Esophagus (tissue), 2 donors: ENCODE data around the gene CFAP97D2. TPM values are rescaled to one million over a fixed set of nuclear protein-coding genes. Genes with fewer than 3 reads are reported as not detected.

Experiments
- H3K27ac ChIP-seq, 2 donors: one replicate each; pipeline ENCODE4 v1.5.1; 2013; ENCODE audit warnings: low read depth in 2 of 2, mild to moderate bottlenecking in 2 of 2, inconsistent platforms in 1 of 2, low read length in 1 of 2, moderate library complexity in 1 of 2
- H3K27me3 ChIP-seq, 2 donors: one replicate each; pipeline ENCODE4 v1.6.1; 2013; ENCODE audit warnings: low read length in 2 of 2, control low read depth in 1 of 2, mild to moderate bottlenecking in 1 of 2; ENCODE audit not compliant: insufficient read depth in 2 of 2, control insufficient read depth in 1 of 2
- H3K36me3 ChIP-seq, 2 donors: one replicate each; pipeline ENCODE4 v1.6.1; 2013; ENCODE audit warnings: low read length in 1 of 2; ENCODE audit not compliant: control insufficient read depth in 2 of 2, insufficient read depth in 2 of 2
- H3K4me1 ChIP-seq, 2 donors: one replicate each; pipeline ENCODE4 v1.6.1; 2013; ENCODE audit warnings: low read length in 1 of 2; ENCODE audit not compliant: control insufficient read depth in 2 of 2, insufficient read depth in 2 of 2
- H3K4me3 ChIP-seq, 2 donors: one replicate each; pipeline ENCODE4 v1.5.1; 2013; ENCODE audit warnings: low read length in 2 of 2, mild to moderate bottlenecking in 2 of 2, low read depth in 1 of 2, moderate library complexity in 1 of 2
- H3K9me3 ChIP-seq, 2 donors: one replicate each; pipeline ENCODE4 v1.6.1; 2013; ENCODE audit warnings: mild to moderate bottlenecking in 2 of 2, low read depth in 1 of 2, low read length in 1 of 2, moderate library complexity in 1 of 2; ENCODE audit not compliant: control insufficient read depth in 2 of 2, insufficient read depth in 1 of 2
- WGBS, 2 donors: extraction: QIAGEN DNeasy Blood & Tissue Kit; methylation state at CpG; one replicate each; pipeline ENCODE4 v1.1.7; 2013; 5-methylcytosine and 5-hydroxymethylcytosine counted together
- polyA plus RNA-seq, 2 donors: library from polyadenylated mRNA; stranded (reverse); fragments of 200-250 nt; gene quantifications; one replicate each; pipeline ENCODE4 v1.2.3, GENCODE V29; 2013
- donor health status: healthy with polysubstance abuse.
- donor health status: Bipolar disorder and iron deficiency.

The CFAP97D2 gene
- polyA plus RNA-seq, 2 donors, result not detected

DNA sequence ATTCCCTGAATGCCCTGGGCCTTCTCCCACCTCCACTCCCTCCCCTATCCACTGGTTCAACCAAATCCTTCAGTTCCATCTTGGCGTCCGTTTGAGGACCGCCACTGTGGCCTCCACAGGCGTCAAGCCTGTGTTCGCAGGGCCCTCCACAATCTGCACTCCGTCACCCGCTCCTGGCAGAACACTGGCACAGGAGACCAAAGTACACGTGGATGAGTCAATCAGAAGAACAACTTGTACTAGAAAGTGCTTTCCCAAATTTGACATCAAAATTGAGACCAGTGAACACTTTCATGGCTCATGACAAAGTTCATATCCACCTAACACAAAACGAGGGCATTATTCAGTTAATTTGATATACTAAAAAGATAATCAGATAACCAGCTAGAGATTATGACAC is 49.1 kb downstream of the CFAP97D2 start:
- WGBS, 2 donors, result 69 to 70% methylated on average over 9 of the region's 9 CpGs
- Histone ChIP-seq H3K4me3 (no peak overlapping the region), H3K4me1 (no peaks in the 10 kb centered on the region), H3K9me3 (no peaks in the 10 kb centered on the region), H3K27ac (no peak overlapping the region), H3K36me3 (no peaks in the 10 kb centered on the region), H3K27me3 (no peaks in the 10 kb centered on the region)

GRCh38 chr13:114229506-114229905 is 50.4 kb downstream of the CFAP97D2 start:
- Histone ChIP-seq H3K27ac (no peak overlapping the region), H3K36me3 (no peaks in the 10 kb centered on the region), H3K27me3 (no peaks in the 10 kb centered on the region), H3K9me3 (no peaks in the 10 kb centered on the region), H3K4me1 (no peaks in the 10 kb centered on the region), H3K4me3 (no peak overlapping the region)
- WGBS, 2 donors, result 57 to 62% methylated on average over 4 of the region's 4 CpGs

GRCh38 chr13:114230117-114230516 is 51.1 kb downstream of the CFAP97D2 start:
- 41 to 47% methylated on average over 7 of the region's 7 CpGs for WGBS, 2 donors
- H3K9me3 ChIP-seq, result no peaks in the 10 kb centered on the region
- H3K27ac ChIP-seq, result no peak overlapping the region
- no peaks in the 10 kb centered on the region for H3K36me3 ChIP-seq
- no peak overlapping the region for H3K4me3 ChIP-seq
- H3K27me3 ChIP-seq, result no peaks in the 10 kb centered on the region
- H3K4me1 ChIP-seq, result no peaks in the 10 kb centered on the region

DNA sequence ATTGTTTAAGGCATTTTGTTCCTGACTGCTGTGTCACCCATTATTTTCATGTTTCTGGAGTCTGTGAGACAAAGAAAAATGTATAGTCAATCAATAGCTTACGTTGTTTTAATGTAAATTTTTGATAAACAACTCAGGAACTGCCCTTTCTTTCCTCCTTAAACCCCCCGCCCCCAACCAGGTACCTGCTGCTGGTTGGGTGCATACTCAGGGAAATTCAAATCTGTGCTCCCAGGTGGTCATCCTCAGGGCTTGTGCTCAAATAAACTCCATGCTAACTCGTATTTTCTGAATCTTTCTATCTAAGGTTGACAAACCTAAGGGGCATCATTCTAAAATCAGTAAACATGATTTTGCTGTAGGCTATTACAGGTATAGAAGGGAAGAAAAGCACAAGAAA is 51.5 kb downstream of the CFAP97D2 start:
- Histone ChIP-seq H3K27ac (no peak overlapping the region), H3K9me3 (no peaks in the 10 kb centered on the region), H3K4me3 (no peak overlapping the region), H3K4me1 (no peaks in the 10 kb centered on the region), H3K27me3 (no peaks in the 10 kb centered on the region), H3K36me3 (no peaks in the 10 kb centered on the region)
- WGBS, 2 donors, result 37 to 44% methylated on average over 3 of the region's 3 CpGs

DNA sequence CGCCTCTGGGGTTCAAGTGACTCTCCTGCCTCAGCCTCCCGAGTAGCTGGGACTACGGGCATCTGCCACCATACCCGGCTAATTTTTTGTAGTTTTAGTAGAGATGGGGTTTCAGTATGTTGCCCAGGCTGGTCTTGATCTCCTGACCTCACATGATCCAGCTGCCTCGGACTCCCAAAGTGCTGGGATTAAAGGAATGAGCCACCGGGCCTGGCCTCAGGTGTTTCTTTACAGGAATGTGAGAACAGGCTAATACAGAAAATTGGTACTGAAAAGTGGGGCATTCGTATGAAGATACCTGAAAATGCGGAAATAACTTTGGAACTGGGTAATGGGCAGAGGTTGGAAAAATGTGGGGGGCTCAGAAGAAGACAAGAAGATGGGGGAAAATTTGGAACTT is 52.8 kb downstream of the CFAP97D2 start:
- H3K4me1 ChIP-seq, result no peaks in the 10 kb centered on the region
- WGBS, 2 donors, result 78 to 87% methylated on average over 8 of the region's 8 CpGs
- no peaks in the 10 kb centered on the region for H3K27me3 ChIP-seq
- H3K4me3 ChIP-seq, result no peak overlapping the region
- no peaks in the 10 kb centered on the region for H3K36me3 ChIP-seq
- no peaks in the 10 kb centered on the region for H3K9me3 ChIP-seq
- H3K27ac ChIP-seq, result no peak overlapping the region

- no peaks in the 10 kb centered on the region for H3K4me1 ChIP-seq
- no peaks in the 10 kb centered on the region for H3K9me3 ChIP-seq
- H3K27ac ChIP-seq, result peak overlapping the region; percentile 85 to 86
- H3K36me3 ChIP-seq, result peaks cover 3 to 8% of the 10 kb centered on the region in 2 donors
- H3K27me3 ChIP-seq, result no peaks in the 10 kb centered on the region
- H3K4me3 ChIP-seq, result peak overlapping the region; percentile 82 to 95
- 65 to 69% methylated on average over 4 of the region's 4 CpGs for WGBS, 2 donors
Observed at GRCh38 chr13:114234266-114234644, 55.2 kb downstream of the CFAP97D2 start.

DNA sequence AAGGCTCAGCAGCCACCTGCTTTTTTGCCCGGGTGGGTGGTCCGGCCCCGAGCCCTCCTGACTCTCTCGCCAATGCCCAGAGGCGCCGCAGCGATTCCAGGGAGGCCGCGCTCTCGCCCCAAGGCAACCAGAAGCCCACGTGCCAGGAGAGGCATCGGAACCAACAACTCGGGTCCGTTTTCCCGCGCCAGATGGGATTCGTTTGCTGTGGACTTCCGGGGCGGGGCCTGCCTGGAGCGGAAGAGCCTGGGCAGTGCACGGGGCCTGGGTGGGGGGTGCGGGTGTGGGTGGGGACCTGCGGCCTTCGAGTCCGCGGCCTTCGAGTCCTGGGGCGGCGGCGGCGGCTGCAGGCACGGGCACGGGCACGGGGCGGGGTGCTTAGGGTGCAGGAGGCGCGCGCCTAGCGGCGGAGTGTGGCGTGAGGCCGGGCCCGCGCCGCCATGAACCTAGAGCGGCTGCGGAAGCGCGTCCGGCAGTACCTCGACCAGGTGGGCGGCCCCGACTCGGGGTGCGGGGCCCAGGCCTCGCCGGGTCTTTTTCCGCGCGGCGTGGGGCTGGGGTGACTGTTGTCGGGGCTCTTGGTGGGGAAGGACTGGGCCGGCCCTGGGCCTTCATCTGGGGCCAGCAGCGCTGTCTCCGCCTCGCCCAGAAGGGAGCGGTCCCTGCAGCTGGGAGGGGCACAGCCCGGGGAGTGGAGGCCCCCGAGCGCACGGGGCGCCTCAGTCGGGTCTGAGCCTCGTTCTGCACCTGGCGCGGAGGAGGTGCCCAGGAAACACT is 55.8 kb downstream of the CFAP97D2 start, which contains the start of gene CDC16:
TSS of gene CDC16 (plus strand) at position 253 of the 777 bp plus-strand sequence. CDS start at position 441, 188 bp downstream.
- Histone ChIP-seq H3K4me3 (peak within 1 kb of the TSS; percentile 82 to 95), H3K4me1 (no peaks in the 10 kb centered on the region), H3K27me3 (no peaks in the 10 kb centered on the region), H3K9me3 (no peaks in the 10 kb centered on the region), H3K27ac (peak within 1 kb of the TSS; percentile 85 to 86), H3K36me3 (peaks cover 3 to 10% of the 10 kb centered on the region in 2 donors)
- 1% methylated on average over 60 to 76 of the region's 76 CpGs for WGBS, 2 donors

DNA sequence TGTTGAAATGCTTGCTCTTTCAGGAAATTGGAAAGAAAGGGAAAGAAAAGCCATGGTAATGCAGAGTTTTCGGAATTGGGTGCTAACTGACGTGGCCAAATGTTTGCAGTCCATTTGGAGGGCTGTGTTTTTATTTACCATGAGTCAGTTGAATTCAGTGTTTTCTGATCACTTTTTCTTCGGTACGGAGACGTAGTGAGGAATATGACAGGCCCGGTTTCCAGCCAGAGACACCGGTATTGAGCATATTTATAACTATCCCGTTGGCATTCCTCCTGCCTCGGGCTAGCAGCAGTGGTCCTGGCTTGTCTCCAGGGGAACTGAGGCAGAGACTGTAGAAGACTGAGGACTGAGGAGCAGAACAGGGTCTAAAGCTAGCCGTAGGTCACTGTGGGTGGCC is 56.6 kb downstream of the CFAP97D2 start:
- peaks cover 3 to 10% of the 10 kb centered on the region in 2 donors for H3K36me3 ChIP-seq
- H3K4me1 ChIP-seq, result no peaks in the 10 kb centered on the region
- no peaks in the 10 kb centered on the region for H3K27me3 ChIP-seq
- H3K27ac ChIP-seq, result no peak overlapping the region
- WGBS, 2 donors, result 11% methylated on average over 10 of the region's 10 CpGs
- H3K4me3 ChIP-seq, result peak overlapping the region; percentile 24 to 82
- H3K9me3 ChIP-seq, result no peaks in the 10 kb centered on the region

- Histone ChIP-seq H3K27me3 (no peaks in the 10 kb centered on the region), H3K36me3 (peaks cover 5 to 10% of the 10 kb centered on the region in 2 donors), H3K27ac (no peak overlapping the region), H3K4me1 (no peaks in the 10 kb centered on the region), H3K9me3 (no peaks in the 10 kb centered on the region), H3K4me3 (peak overlapping the region in 1 of 2 donors; percentile 82)
- WGBS, 2 donors, result 65 to 69% methylated on average over 4 of the region's 4 CpGs
Observed at GRCh38 chr13:114236227-114236626, 57.2 kb downstream of the CFAP97D2 start.
